Panc1 (cell line): ENCODE measurements around the gene MFSD6. TPM values are rescaled to one million over a fixed set of nuclear protein-coding genes. Genes with fewer than 3 reads are reported as not detected.

Experiments
- ATAC-seq: fragments of 200-7000 bp; cut with Tn5 transposase; 2 replicates; pipeline ENCODE4 v1.9.1; 2020; ENCODE audit warnings: mild to moderate bottlenecking, moderate library complexity
- BruUV-seq: library from RNA; stranded (reverse); fragments of 400-500 nt; replicated peaks from 2 replicates; lab custom pipeline; 2021; lab: Mats Ljungman, UMichigan
- CTCF ChIA-PET: fragments of 300-600 bp; sonication (Branson Sonifier 250); formaldehyde crosslinking; loops from one replicate; lab custom pipeline; 2022; ENCODE audit warnings: antibody characterized with exemption; lab: Charles Lee
- POLR2A ChIA-PET: fragments of 300-600 bp; sonication (Branson Sonifier 250); formaldehyde crosslinking; loops from one replicate; lab custom pipeline; 2022; ENCODE audit warnings: antibody characterized with exemption; lab: Charles Lee
- DNase-seq: peaks from one replicate; pipeline ENCODE4 v3.0.0-alpha.2; 2010; ENCODE audit warnings: low read depth, low spot score
- H3K27ac ChIP-seq: 2 replicates; pipeline ENCODE4 v1.5.1; 2011; ENCODE audit warnings: mild to moderate bottlenecking, low read length, inconsistent platforms
- H3K27me3 ChIP-seq: fragments of 200-500 bp; sonication (Bioruptor generic); 2 replicates; pipeline ENCODE4 v1.6.0; 2014; ENCODE audit warnings: low read length, inconsistent platforms; ENCODE audit not compliant: control insufficient read depth, insufficient read depth
- H3K36me3 ChIP-seq: fragments of 200-500 bp; sonication (Bioruptor generic); 2 replicates; pipeline ENCODE4 v1.5.1; 2014; ENCODE audit warnings: inconsistent platforms, mild to moderate bottlenecking, low read length, moderate library complexity; ENCODE audit not compliant: control insufficient read depth, insufficient read depth
- H3K4me1 ChIP-seq: 2 replicates; pipeline ENCODE4 v1.5.1; 2011; ENCODE audit warnings: inconsistent platforms, mild to moderate bottlenecking, low read length, moderate library complexity; ENCODE audit not compliant: control insufficient read depth, insufficient read depth
- H3K4me3 ChIP-seq, 2 experiments: 2 replicates each; pipeline ENCODE4 v1.5.1; 2011 to 2012; ENCODE audit warnings: low read depth in 2 of 2, low read length in 2 of 2, mild to moderate bottlenecking in 2 of 2, inconsistent platforms in 1 of 2, moderate library complexity in 1 of 2
- H3K9me3 ChIP-seq: fragments of 200-500 bp; sonication (Bioruptor generic); 2 replicates; pipeline ENCODE4 v1.5.1; 2014; ENCODE audit warnings: low read depth, mild to moderate bottlenecking, inconsistent platforms, low read length, moderate library complexity; ENCODE audit not compliant: control insufficient read depth, insufficient read depth
- CTCF ChIP-seq: fragments of 450-650 bp; IDR thresholded peaks from 2 replicates; pipeline ENCODE4 v1.5.1; 2017; ENCODE audit warnings: mild to moderate bottlenecking
- POLR2AphosphoS5 ChIP-seq: IDR thresholded peaks from 2 replicates; pipeline ENCODE4 v1.6.1; 2012; ENCODE audit warnings: mild to moderate bottlenecking, low read depth, low read length, moderate library complexity
- REST ChIP-seq, 2 experiments: IDR thresholded peaks; 2 replicates each; pipeline ENCODE4 v1.6.1; 2011 to 2012; ENCODE audit warnings: low read depth in 2 of 2, control low read depth in 1 of 2, low read length in 1 of 2, mild to moderate bottlenecking in 1 of 2, moderate library complexity in 1 of 2; ENCODE audit not compliant: insufficient read depth in 1 of 2
- SIN3A ChIP-seq: IDR thresholded peaks from 2 replicates; pipeline ENCODE4 v1.6.1; 2012; ENCODE audit warnings: low read depth, mild to moderate bottlenecking, low read length, moderate library complexity, borderline replicate concordance; ENCODE audit not compliant: insufficient read depth
- TCF7L2 ChIP-seq: IDR thresholded peaks from 2 replicates; pipeline ENCODE4 v1.6.1; 2011; ENCODE audit warnings: mild to moderate bottlenecking, low read depth, low read length, inconsistent platforms
- in situ Hi-C: cut with HindIII; loops from 2 replicates; pipeline ENCODE4 v1.10.0; 2016; ENCODE audit warnings: low sequenced_read_pairs, low pct_unique_long_range_greater_than_20kb
- intact Hi-C: fragments of 100-400 bp; cut with micrococcal nuclease; formaldehyde crosslinking; loops from one replicate; pipeline ENCODE4 v1.10.0; 2022; ENCODE audit not compliant: unreplicated experiment
- total RNA-seq: library from RNA; stranded (reverse); gene quantifications from one replicate; pipeline ENCODE4 v1.2.1, GENCODE V29; 2021; ENCODE audit not compliant: unreplicated experiment

Gene MFSD6
- total RNA-seq, 1 experiment from 2014 or later: 10.4 TPM

GRCh38 chr2:190524928-190525327 is 116.8 kb downstream of the MFSD6 start:
- Histone ChIP-seq H3K4me3 (no peak overlapping the region), H3K36me3 (no peaks in the 10 kb centered on the region), H3K4me1 (no peaks in the 10 kb centered on the region; the same call in 1 of the 2 replicates), H3K9me3 (no peaks in the 10 kb centered on the region), H3K27me3 (no peaks in the 10 kb centered on the region), H3K27ac (no peak overlapping the region)
- DNase-seq (no peak), ATAC-seq (no peak)
- BruUV-seq: no TSS peak
- POLR2A ChIA-PET: no interaction called here
- CTCF ChIA-PET: no interaction called here
- in situ Hi-C loops (no loop called here), intact Hi-C loops (no loop called here)
- TF ChIP-seq CTCF (no peak), SIN3A (no peak), POLR2AphosphoS5 (no peak), REST (IDR thresholded peaks at IDR 0.05; ENCODE audit: insufficient read depth in 1 of 2, low read depth in 2 of 2, low read length in 1 of 2) (no peak), TCF7L2 (no peak)

GRCh38 chr2:190526105-190526750 is 118.1 kb downstream of the MFSD6 start:
- POLR2A ChIA-PET: no interaction called here
- H3K4me1 ChIP-seq: no peaks in the 10 kb centered on the region; the same call in 1 of the 2 replicates
- no peak for TF ChIP-seq CTCF
- no peak for TF ChIP-seq SIN3A
- TF ChIP-seq POLR2AphosphoS5: no peak
- TF ChIP-seq TCF7L2: no peak
- TF ChIP-seq REST (IDR thresholded peaks at IDR 0.05; ENCODE audit: insufficient read depth in 1 of 2, low read depth in 2 of 2, low read length in 1 of 2): no peak
- DNase-seq: no peak
- no peak for ATAC-seq
- H3K9me3 ChIP-seq: no peaks in the 10 kb centered on the region
- BruUV-seq: no TSS peak
- no peak overlapping the region for H3K27ac ChIP-seq
- CTCF ChIA-PET: no interaction called here
- H3K36me3 ChIP-seq: no peaks in the 10 kb centered on the region
- intact Hi-C loops: no loop called here
- no peaks in the 10 kb centered on the region for H3K27me3 ChIP-seq
- in situ Hi-C loops: no loop called here
- H3K4me3 ChIP-seq: no peak overlapping the region
